Medulla oblongata (tissue), 1 donor: ENCODE data around the gene DNAJB13.
"Not testable (repeated sequence)": the region's sequence is repeated elsewhere in the genome, so short reads cannot be mapped to it uniquely, and the experiment has no call there.

Source experiments
- DNase-seq: peaks from one replicate; pipeline ENCODE4 v3.0.0-alpha.2; 2015; ENCODE audit errors: extremely low spot score

Gene DNAJB13, protein sequence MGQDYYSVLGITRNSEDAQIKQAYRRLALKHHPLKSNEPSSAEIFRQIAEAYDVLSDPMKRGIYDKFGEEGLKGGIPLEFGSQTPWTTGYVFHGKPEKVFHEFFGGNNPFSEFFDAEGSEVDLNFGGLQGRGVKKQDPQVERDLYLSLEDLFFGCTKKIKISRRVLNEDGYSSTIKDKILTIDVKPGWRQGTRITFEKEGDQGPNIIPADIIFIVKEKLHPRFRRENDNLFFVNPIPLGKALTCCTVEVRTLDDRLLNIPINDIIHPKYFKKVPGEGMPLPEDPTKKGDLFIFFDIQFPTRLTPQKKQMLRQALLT

DNA sequence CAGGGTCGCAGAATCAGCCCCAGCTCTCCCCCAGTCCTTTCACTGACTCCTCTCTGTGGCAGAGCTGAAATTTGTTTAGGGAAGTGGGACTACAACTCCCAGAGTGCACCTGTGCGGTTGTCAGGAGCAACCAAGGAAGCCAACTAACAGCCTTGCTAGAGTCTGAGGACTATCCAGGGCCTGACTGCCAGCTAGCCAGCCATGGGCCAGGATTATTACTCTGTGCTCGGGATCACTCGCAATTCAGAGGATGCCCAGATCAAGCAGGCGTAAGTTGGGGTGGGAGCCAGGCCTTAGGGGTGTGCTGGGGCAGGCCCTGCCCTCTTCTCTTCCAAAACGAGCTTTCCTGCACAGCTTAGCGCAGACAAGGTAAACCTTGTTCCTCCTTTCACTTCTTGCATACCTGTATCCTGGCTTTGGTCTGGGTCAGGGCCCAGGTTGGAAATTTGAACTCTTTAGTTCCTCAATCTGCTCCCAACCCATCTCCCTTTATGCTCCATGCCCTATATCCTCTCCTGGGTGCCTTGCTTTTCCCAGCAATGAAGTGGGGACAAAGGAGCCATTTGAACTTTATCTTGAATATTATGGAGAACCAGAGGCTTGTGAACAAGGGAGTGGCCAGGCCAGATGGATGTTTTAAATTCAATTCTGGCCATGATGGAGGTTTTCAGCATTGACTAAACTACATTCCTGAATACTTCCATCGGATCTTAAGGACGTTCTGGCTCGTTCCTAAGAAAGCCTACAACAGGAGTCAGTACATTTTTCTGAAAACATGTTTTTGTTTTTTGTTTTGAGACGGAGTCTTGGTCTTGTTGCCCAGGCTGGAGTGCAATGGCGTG is at the start of gene DNAJB13:
TSS of gene DNAJB13 (plus strand) at position 158 of the 842 bp plus-strand sequence. CDS start at position 202, 44 bp downstream.
- peak; percentile 19 for DNase-seq

DNA sequence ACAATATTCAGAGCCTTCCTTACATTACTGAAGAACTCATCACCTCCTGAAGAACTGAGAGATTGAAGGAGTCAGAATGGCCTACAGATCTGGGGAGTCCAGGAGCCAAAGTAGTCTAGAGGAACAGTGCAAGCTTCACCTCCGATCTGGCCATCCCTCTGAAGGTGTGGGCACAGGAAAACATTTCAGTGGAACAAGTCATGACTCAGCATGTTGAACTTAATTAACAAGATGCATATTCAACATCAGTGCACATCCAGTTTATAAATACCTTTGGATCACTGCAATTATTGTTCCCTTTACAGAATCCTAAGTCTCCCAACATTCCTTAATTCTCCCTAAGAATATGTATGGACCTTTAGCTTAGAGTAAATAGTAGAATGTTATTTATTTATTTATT is 48.5 kb upstream of the DNAJB13 start:
- DNase-seq: no peak

GRCh38 chr11:73907191-73907590 is 43.6 kb upstream of the DNAJB13 start:
- DNase-seq: no peak

DNA sequence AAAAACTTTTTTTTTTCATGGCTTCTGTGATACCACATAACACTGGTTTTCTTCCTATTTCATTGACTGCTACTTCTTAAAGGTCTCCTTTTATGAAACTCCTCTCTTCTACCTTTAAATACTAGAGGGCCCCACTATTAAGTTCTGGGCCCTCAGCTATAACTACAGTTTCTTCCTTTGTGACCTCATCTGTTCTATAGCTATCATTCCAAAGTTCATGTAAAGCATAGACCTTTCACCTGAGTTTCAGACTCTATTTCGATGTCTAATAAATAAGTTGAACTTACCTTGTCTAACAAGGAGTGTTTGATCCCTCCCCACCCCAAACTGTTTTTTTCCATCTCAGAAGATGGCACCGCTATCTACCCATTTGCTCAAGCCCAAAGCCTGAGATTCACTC is 38.8 kb upstream of the DNAJB13 start:
- no peak for DNase-seq

DNA sequence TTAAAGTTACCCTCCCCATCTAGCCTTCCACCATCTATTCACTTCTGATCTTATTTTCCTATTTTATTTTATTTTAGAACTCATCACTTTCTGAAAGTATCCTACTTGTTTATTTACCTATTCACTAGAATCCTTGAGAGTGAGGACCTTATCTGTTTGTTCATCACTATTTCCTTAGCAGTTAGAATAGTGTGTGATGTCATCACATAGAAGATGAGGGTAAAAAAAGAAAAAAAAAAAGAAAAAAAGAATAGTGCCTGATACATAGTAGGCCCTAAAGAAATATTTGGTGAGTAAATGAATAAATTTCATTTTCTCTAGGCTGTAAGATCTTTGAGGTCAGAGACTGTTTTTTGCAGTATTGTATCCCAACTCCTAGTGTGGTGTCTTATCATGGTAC is 37.4 kb upstream of the DNAJB13 start:
- DNase-seq: no peak

- no peak for DNase-seq
These were observed 36.5 kb upstream of the DNAJB13 start for GRCh38 chr11:73914284-73914683.

DNA sequence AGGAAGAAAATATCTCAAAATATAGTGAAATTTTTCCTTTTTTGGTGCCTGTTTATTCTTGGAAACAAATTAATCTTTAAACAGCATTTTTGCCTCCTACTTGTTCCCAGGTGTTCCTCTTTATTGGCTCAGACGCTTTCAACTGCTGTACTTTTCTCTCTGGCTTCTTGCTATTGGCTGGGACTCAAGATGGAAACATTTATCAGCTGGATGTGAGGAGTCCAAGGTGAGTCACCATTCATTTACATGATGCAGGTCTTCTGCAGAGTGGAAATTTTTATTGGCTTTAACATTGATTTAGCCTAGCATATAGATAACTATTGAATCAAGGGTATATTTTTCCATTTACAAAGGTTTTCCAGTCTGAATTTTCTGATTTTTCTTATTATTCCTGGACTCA is 34.4 kb upstream of the DNAJB13 start:
- DNase-seq: no peak

GRCh38 chr11:73921180-73921579 is 29.6 kb upstream of the DNAJB13 start:
- DNase-seq: no peak

GRCh38 chr11:73929388-73929787 is 21.4 kb upstream of the DNAJB13 start:
- no peak for DNase-seq

GRCh38 chr11:73931039-73931645 is 19.7 kb upstream of the DNAJB13 start:
- peak; percentile 90 for DNase-seq

GRCh38 chr11:73931951-73932350 is 18.9 kb upstream of the DNAJB13 start:
- DNase-seq: no peak

GRCh38 chr11:73932781-73933180 is 18.0 kb upstream of the DNAJB13 start:
- DNase-seq: no peak

- DNase-seq: not testable (repeated sequence)
These were observed 14.8 kb upstream of the DNAJB13 start for GRCh38 chr11:73936047-73936446.

GRCh38 chr11:73939096-73939495 is 11.7 kb upstream of the DNAJB13 start:
- DNase-seq: no peak

- DNase-seq: no peak
These were observed 9.8 kb upstream of the DNAJB13 start for GRCh38 chr11:73940801-73941570.

GRCh38 chr11:73942010-73942409 is 8.8 kb upstream of the DNAJB13 start:
- no peak for DNase-seq

DNA sequence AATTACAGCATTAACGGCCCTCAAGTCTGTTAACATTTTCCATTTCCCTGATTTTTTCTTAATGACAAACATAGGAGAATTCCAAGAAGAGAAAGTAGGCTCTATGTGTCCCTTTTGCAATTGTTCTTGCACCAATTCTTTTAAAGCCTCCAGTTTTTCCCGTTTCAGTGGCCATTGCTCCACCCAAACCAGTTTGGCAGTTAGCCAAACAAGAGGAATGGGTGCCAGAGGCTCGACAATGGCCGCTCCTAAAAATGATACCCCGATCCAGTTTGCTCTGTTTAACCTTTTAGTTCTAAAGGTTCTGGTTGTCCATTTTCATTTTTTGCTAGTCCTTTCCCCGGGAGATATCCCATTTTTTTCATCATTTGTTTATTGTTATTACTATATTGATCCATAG is 6.7 kb upstream of the DNAJB13 start:
- DNase-seq: no peak

- DNase-seq: no peak
These were observed 5.9 kb upstream of the DNAJB13 start for GRCh38 chr11:73944901-73945300.

- DNase-seq: no peak
These were observed 5.4 kb upstream of the DNAJB13 start for GRCh38 chr11:73945396-73945795.

DNA sequence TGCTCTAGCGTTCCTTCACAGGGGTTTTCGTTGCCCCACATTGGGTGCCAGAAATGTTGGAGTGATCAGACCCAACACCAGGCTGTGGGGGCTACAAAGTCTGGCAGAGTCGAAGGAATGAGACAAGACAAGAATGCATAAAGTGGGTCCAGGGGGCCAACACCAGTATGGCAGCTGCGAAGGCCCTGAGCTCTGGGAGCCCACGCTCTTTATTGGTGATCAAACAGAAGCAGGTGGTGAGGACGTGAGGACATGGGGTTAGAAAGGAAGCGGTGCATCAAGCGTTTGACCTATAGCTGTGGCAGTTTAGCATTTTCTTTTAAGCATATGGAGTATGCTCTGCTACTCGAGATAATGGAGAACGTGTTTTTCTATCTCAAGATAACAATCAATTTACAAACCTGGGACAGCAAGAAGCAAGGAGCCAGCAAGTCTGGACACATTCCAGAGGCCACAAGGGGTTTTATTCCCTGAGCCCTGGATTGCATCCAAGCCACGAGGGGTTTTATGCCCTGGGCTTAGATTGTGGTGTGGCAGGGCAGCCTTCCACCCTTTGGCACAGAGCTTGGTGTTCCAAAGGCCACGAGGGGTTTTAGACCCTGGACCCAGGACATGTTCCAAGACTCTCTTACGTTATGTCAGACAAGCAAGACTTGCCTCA is 3.9 kb upstream of the DNAJB13 start:
- DNase-seq: no peak

GRCh38 chr11:73949246-73949645 is 1.6 kb upstream of the DNAJB13 start:
- DNase-seq: no peak
